Neural progenitor cell (in vitro differentiated cells): ENCODE data around the gene DNAJB2. TPM values are rescaled to one million over a fixed set of nuclear protein-coding genes. Genes with fewer than 3 reads are reported as not detected.

Experiments used
- DNase-seq: peaks from one replicate; pipeline ENCODE4 v3.0.0-alpha.2; 2016; ENCODE audit warnings: low spot score
- H2AFZ ChIP-seq: fragments of 200-600 bp; sonication (generic); replicated peaks from 2 replicates; pipeline ENCODE4 v1.6.1; 2016; ENCODE audit warnings: antibody characterized with exemption
- H3F3A ChIP-seq: fragments of 200-600 bp; sonication (generic); 2 replicates; pipeline ENCODE4 v1.6.1; 2016; ENCODE audit warnings: antibody characterized with exemption, low read depth
- H3K27ac ChIP-seq: fragments of 200-600 bp; sonication (generic); 2 replicates; pipeline ENCODE4 v1.5.1; 2016; ENCODE audit warnings: mild to moderate bottlenecking
- H3K27me3 ChIP-seq: fragments of 200-600 bp; sonication (generic); 2 replicates; pipeline ENCODE4 v1.6.1; 2016; ENCODE audit warnings: mild to moderate bottlenecking, moderate library complexity
- H3K36me3 ChIP-seq: fragments of 200-600 bp; sonication (generic); 2 replicates; pipeline ENCODE4 v1.5.1; 2016
- H3K4me1 ChIP-seq: fragments of 200-600 bp; sonication (generic); 2 replicates; pipeline ENCODE4 v1.6.1; 2016; ENCODE audit warnings: mixed run types
- H3K4me2 ChIP-seq: fragments of 200-600 bp; sonication (generic); 2 replicates; pipeline ENCODE4 v1.6.1; 2016
- H3K4me3 ChIP-seq: fragments of 200-600 bp; sonication (generic); 2 replicates; pipeline ENCODE4 v1.5.1; 2016
- H3K79me2 ChIP-seq: fragments of 200-600 bp; sonication (generic); 2 replicates; pipeline ENCODE4 v1.6.1; 2016; ENCODE audit warnings: low read depth
- H3K9ac ChIP-seq: fragments of 200-600 bp; sonication (generic); 2 replicates; pipeline ENCODE4 v1.6.1; 2016
- H3K9me3 ChIP-seq: fragments of 200-600 bp; sonication (generic); 2 replicates; pipeline ENCODE4 v1.5.1; 2016; ENCODE audit warnings: low read depth
- H4K20me1 ChIP-seq: fragments of 200-600 bp; sonication (generic); 2 replicates; pipeline ENCODE4 v1.6.1; 2016; ENCODE audit warnings: low read depth
- H3K27ac Mint-ChIP-seq: 3 replicates; pipeline ENCODE4 v1.8.0; 2021; ENCODE audit warnings: mixed read lengths
- H3K27me3 Mint-ChIP-seq: 2 replicates; pipeline ENCODE4 v1.8.0; 2022; ENCODE audit warnings: low read depth, mild to moderate bottlenecking, inconsistent platforms, moderate library complexity, mixed read lengths; ENCODE audit not compliant: insufficient read depth
- H3K36me3 Mint-ChIP-seq: 3 replicates; pipeline ENCODE4 v1.8.0; 2021; ENCODE audit warnings: mixed read lengths
- H3K4me1 Mint-ChIP-seq: 3 replicates; pipeline ENCODE4 v1.8.0; 2021; ENCODE audit warnings: mixed read lengths
- H3K4me3 Mint-ChIP-seq: 3 replicates; pipeline ENCODE4 v1.8.0; 2021; ENCODE audit warnings: mild to moderate bottlenecking, moderate library complexity, mixed read lengths
- H3K9me3 Mint-ChIP-seq: 3 replicates; pipeline ENCODE4 v1.8.0; 2020; ENCODE audit warnings: mixed read lengths
- CTCF ChIP-seq: fragments of 200-600 bp; sonication (generic); IDR thresholded peaks from 2 replicates; pipeline ENCODE4 v1.5.1; 2017; ENCODE audit warnings: antibody characterized with exemption, mild to moderate bottlenecking
- EZH2 ChIP-seq: fragments of 200-600 bp; sonication (generic); IDR thresholded peaks from 2 replicates; pipeline ENCODE4 v1.6.1; 2017; ENCODE audit warnings: antibody characterized with exemption, mild to moderate bottlenecking, moderate library complexity
- EZH2phosphoT487 ChIP-seq: fragments of 200-600 bp; sonication (generic); IDR thresholded peaks from 2 replicates; pipeline ENCODE4 v1.6.1; 2017; ENCODE audit warnings: antibody characterized with exemption
- total RNA-seq: library from RNA; depleted of rRNA; stranded (reverse); fragments of >200 nt; gene quantifications from 2 replicates; pipeline ENCODE4 v1.2.3, GENCODE V29; 2015; ENCODE audit warnings: low replicate concordance

The DNAJB2 gene
- total RNA-seq, 1 donor from 2014 or later = 35.0 TPM

- Histone ChIP-seq H3K4me1 (no peaks in the 10 kb centered on the region), H2AFZ (peak overlapping the region; percentile 87), H3K27me3 (peaks cover under 1% of the 10 kb centered on the region), H3K79me2 (peaks cover 11% of the 10 kb centered on the region), H3K9ac (peak overlapping the region; percentile 100), H3K27ac (peak overlapping the region; percentile 93), H4K20me1 (no peaks in the 10 kb centered on the region), H3K9me3 (no peaks in the 10 kb centered on the region), H3K36me3 (no peaks in the 10 kb centered on the region), H3F3A (peaks cover 12% of the 10 kb centered on the region), H3K4me2 (peak overlapping the region; percentile 95), H3K4me3 (peak overlapping the region; percentile 80)
- Mint-ChIP-seq H3K9me3 (no peaks in the 10 kb centered on the region), H3K4me1 (peaks cover 15% of the 10 kb centered on the region), H3K27ac (peak overlapping the region; percentile 91), H3K36me3 (peaks cover 2% of the 10 kb centered on the region), H3K27me3 (peaks cover 4% of the 10 kb centered on the region), H3K4me3 (peak overlapping the region; percentile 96)
- no peak for TF ChIP-seq CTCF
- no peak for TF ChIP-seq EZH2phosphoT487
- TF ChIP-seq EZH2 = no peak
- DNase-seq = no peak
These were observed 33.3 kb upstream of the DNAJB2 start for GRCh38 chr2:219245899-219246230.

- Histone ChIP-seq H3K9ac (no peak overlapping the region), H3K4me1 (no peaks in the 10 kb centered on the region), H3K79me2 (peaks cover 11% of the 10 kb centered on the region), H3K27ac (no peak overlapping the region), H3F3A (peaks cover 12% of the 10 kb centered on the region), H3K4me3 (no peak overlapping the region), H3K36me3 (no peaks in the 10 kb centered on the region), H2AFZ (no peak overlapping the region), H3K4me2 (peak overlapping the region; percentile 95), H3K27me3 (peaks cover 7% of the 10 kb centered on the region), H4K20me1 (no peaks in the 10 kb centered on the region), H3K9me3 (no peaks in the 10 kb centered on the region)
- Mint-ChIP-seq H3K36me3 (peaks cover 2% of the 10 kb centered on the region), H3K27me3 (peaks cover 11% of the 10 kb centered on the region), H3K9me3 (no peaks in the 10 kb centered on the region), H3K4me1 (peaks cover 15% of the 10 kb centered on the region), H3K27ac (no peak overlapping the region), H3K4me3 (peak overlapping the region; percentile 96)
- no peak for TF ChIP-seq EZH2
- TF ChIP-seq CTCF = no peak
- no peak for TF ChIP-seq EZH2phosphoT487
- DNase-seq = no peak
These were observed 32.6 kb upstream of the DNAJB2 start for GRCh38 chr2:219246559-219246958.

GRCh38 chr2:219247678-219248642 lies 31.2 kb upstream of the DNAJB2 start:
- H3K9me3 Mint-ChIP-seq = no peaks in the 10 kb centered on the region
- Histone ChIP-seq H3K79me2 (peaks cover 11% of the 10 kb centered on the region), H3K4me1 (no peaks in the 10 kb centered on the region), H3K36me3 (no peaks in the 10 kb centered on the region), H4K20me1 (no peaks in the 10 kb centered on the region), H3K9ac (no peak overlapping the region), H3K4me3 (no peak overlapping the region), H2AFZ (no peak overlapping the region), H3K27me3 (peaks cover 21% of the 10 kb centered on the region), H3K27ac (no peak overlapping the region), H3F3A (peaks cover 12% of the 10 kb centered on the region), H3K4me2 (no peak overlapping the region), H3K9me3 (no peaks in the 10 kb centered on the region)
- peaks cover 2% of the 10 kb centered on the region for H3K36me3 Mint-ChIP-seq
- TF ChIP-seq EZH2phosphoT487 (no peak), CTCF (no peak), EZH2 (no peak)
- H3K4me1 Mint-ChIP-seq = peaks cover 19% of the 10 kb centered on the region
- DNase-seq = no peak
- H3K4me3 Mint-ChIP-seq = peak overlapping the region; percentile 24
- no peak overlapping the region for H3K27ac Mint-ChIP-seq
- peaks cover 24% of the 10 kb centered on the region for H3K27me3 Mint-ChIP-seq
